Loucy (cell line): ENCODE measurements around the gene CCDC187.

Source experiments
- H2AFZ ChIP-seq: fragments of 200-600 bp; sonication (generic); 2 replicates; pipeline ENCODE4 v1.6.0; 2016; ENCODE audit warnings: antibody characterized with exemption, mild to moderate bottlenecking, low read length, moderate library complexity
- H3F3A ChIP-seq: fragments of 200-600 bp; 2 replicates; pipeline ENCODE4 v1.6.0; 2016; ENCODE audit warnings: antibody characterized with exemption, low read depth, mild to moderate bottlenecking
- H3K27me3 ChIP-seq: fragments of 200-600 bp; sonication (generic); 2 replicates; pipeline ENCODE4 v1.6.1; 2014; ENCODE audit warnings: low read length, mild to moderate bottlenecking; ENCODE audit not compliant: insufficient read depth, poor library complexity, severe bottlenecking
- H3K36me3 ChIP-seq: fragments of 200-600 bp; sonication (generic); 2 replicates; pipeline ENCODE4 v1.6.1; 2016; ENCODE audit warnings: low read length; ENCODE audit not compliant: insufficient read depth
- H3K4me1 ChIP-seq: fragments of 200-600 bp; sonication (generic); 2 replicates; pipeline ENCODE4 v1.5.1; 2014; ENCODE audit warnings: low read length, mild to moderate bottlenecking; ENCODE audit not compliant: insufficient read depth, poor library complexity, severe bottlenecking
- H3K4me2 ChIP-seq: fragments of 200-600 bp; sonication (generic); 2 replicates; pipeline ENCODE4 v1.6.0; 2014; ENCODE audit warnings: antibody characterized with exemption, low read length, low read depth, mild to moderate bottlenecking; ENCODE audit not compliant: poor library complexity, severe bottlenecking
- H3K4me3 ChIP-seq: fragments of 200-600 bp; sonication (generic); 2 replicates; pipeline ENCODE4 v1.5.1; 2014; ENCODE audit warnings: low read length, mild to moderate bottlenecking, mixed read lengths; ENCODE audit not compliant: poor library complexity, severe bottlenecking
- H3K79me2 ChIP-seq: fragments of 200-600 bp; sonication (generic); 2 replicates; pipeline ENCODE4 v1.6.1; 2014; ENCODE audit warnings: low read length; ENCODE audit not compliant: insufficient read depth
- H3K9ac ChIP-seq: fragments of 200-600 bp; sonication (generic); 2 replicates; pipeline ENCODE4 v1.6.0; 2014; ENCODE audit warnings: mild to moderate bottlenecking, low read depth, low read length, moderate library complexity; ENCODE audit not compliant: poor library complexity, severe bottlenecking
- H3K9me2 ChIP-seq: fragments of 200-600 bp; sonication (generic); replicated peaks from 2 replicates; pipeline ENCODE4 v1.6.1; 2016; ENCODE audit warnings: low read depth, low read length, mixed read lengths
- H3K9me3 ChIP-seq: fragments of 200-600 bp; sonication (generic); 2 replicates; pipeline ENCODE4 v1.6.1; 2014; ENCODE audit warnings: mild to moderate bottlenecking, antibody characterized with exemption, low read length, low read depth; ENCODE audit not compliant: insufficient read depth
- H4K20me1 ChIP-seq: fragments of 200-600 bp; sonication (generic); 2 replicates; pipeline ENCODE4 v1.6.0; 2014; ENCODE audit warnings: antibody characterized with exemption, low read length, mild to moderate bottlenecking; ENCODE audit not compliant: insufficient read depth, poor library complexity, severe bottlenecking
- CTCF ChIP-seq: fragments of 200-600 bp; sonication (generic); conservative IDR thresholded peaks from 2 replicates; pipeline ENCODE4 v1.5.1; 2014; ENCODE audit warnings: mild to moderate bottlenecking, antibody characterized with exemption, low read length
- EZH2phosphoT487 ChIP-seq: fragments of 200-600 bp; IDR thresholded peaks from 2 replicates; pipeline ENCODE4 v1.6.1; 2018; ENCODE audit warnings: antibody characterized with exemption, mild to moderate bottlenecking, moderate library complexity, borderline replicate concordance

Gene CCDC187

GRCh38 chr9:136233868-136234267 lies 70.0 kb downstream of the CCDC187 start:
- Histone ChIP-seq H3K4me1 (peaks cover 56% of the 10 kb centered on the region), H3K36me3 (peaks cover 24% of the 10 kb centered on the region; the same call in 1 of the 2 replicates), H3K4me2 (peak overlapping the region; percentile 88), H3K9ac (peak overlapping the region; percentile 88), H3K27me3 (no peaks in the 10 kb centered on the region), H3K79me2 (peaks cover 89% of the 10 kb centered on the region), H3F3A (no peaks in the 10 kb centered on the region), H4K20me1 (peaks cover 4% of the 10 kb centered on the region), H3K4me3 (peak overlapping the region; percentile 12), H3K9me3 (no peaks in the 10 kb centered on the region), H3K9me2 (no peaks in the 10 kb centered on the region), H2AFZ (no peak overlapping the region)
- TF ChIP-seq EZH2phosphoT487 (no peak), CTCF (no peak)

- peak overlapping the region; percentile 88 for H3K9ac ChIP-seq
These were observed 70.5 kb downstream of the CCDC187 start for GRCh38 chr9:136233411-136233810.

GRCh38 chr9:136232969-136233368 lies 70.9 kb downstream of the CCDC187 start:
- peaks cover 47% of the 10 kb centered on the region for H3K4me1 ChIP-seq
- peaks cover 9% of the 10 kb centered on the region for H4K20me1 ChIP-seq
- no peaks in the 10 kb centered on the region for H3K9me2 ChIP-seq
- peaks cover 89% of the 10 kb centered on the region for H3K79me2 ChIP-seq
- H3K4me2 ChIP-seq: peak overlapping the region; percentile 88
- H3K9me3 ChIP-seq: no peaks in the 10 kb centered on the region
- peaks cover 24% of the 10 kb centered on the region; the same call in 1 of the 2 replicates for H3K36me3 ChIP-seq
- no peak overlapping the region for H2AFZ ChIP-seq
- H3K4me3 ChIP-seq: peak overlapping the region; percentile 12
- H3F3A ChIP-seq: no peaks in the 10 kb centered on the region
- H3K27me3 ChIP-seq: no peaks in the 10 kb centered on the region
- no peak for TF ChIP-seq EZH2phosphoT487
- no peak for TF ChIP-seq CTCF
- peak overlapping the region; percentile 88 for H3K9ac ChIP-seq

More at GRCh38 chr9:136233411-136233810, 70.5 kb downstream of the CCDC187 start:
- H3K4me2 ChIP-seq: peak overlapping the region; percentile 88
- no peaks in the 10 kb centered on the region for H3K27me3 ChIP-seq
- no peaks in the 10 kb centered on the region for H3K9me3 ChIP-seq
- no peaks in the 10 kb centered on the region for H3F3A ChIP-seq
- peaks cover 89% of the 10 kb centered on the region for H3K79me2 ChIP-seq
- H4K20me1 ChIP-seq: peaks cover 9% of the 10 kb centered on the region
- H3K4me1 ChIP-seq: peaks cover 52% of the 10 kb centered on the region
- TF ChIP-seq EZH2phosphoT487: no peak
- no peak for TF ChIP-seq CTCF
- H2AFZ ChIP-seq: no peak overlapping the region
- no peaks in the 10 kb centered on the region for H3K9me2 ChIP-seq
- H3K36me3 ChIP-seq: peaks cover 24% of the 10 kb centered on the region; the same call in 1 of the 2 replicates
- peak overlapping the region; percentile 12 for H3K4me3 ChIP-seq
